OCI-M2 (cell line): ENCODE results near the gene ENHO.

Experiments
- DNase-seq: peaks from one replicate; lab custom pipeline; 2025; ENCODE audit not compliant: unreplicated experiment; lab: John Stamatoyannopoulos, UW

The ENHO gene

GRCh38 chr9:34508463-34508862 lies 14.3 kb downstream of the ENHO start:
- no peak for DNase-seq

- no peak for DNase-seq
These were observed 14.8 kb downstream of the ENHO start for GRCh38 chr9:34507966-34508365.

GRCh38 chr9:34507556-34507955 lies 15.2 kb downstream of the ENHO start:
- DNase-seq: no peak

GRCh38 chr9:34506623-34507022 lies 16.2 kb downstream of the ENHO start:
- no peak for DNase-seq

- no peak for DNase-seq
These were observed 17.2 kb downstream of the ENHO start for GRCh38 chr9:34505370-34506120.

- DNase-seq: no peak
These were observed 19.4 kb downstream of the ENHO start for GRCh38 chr9:34503406-34503805.

GRCh38 chr9:34502891-34503290 lies 19.9 kb downstream of the ENHO start:
- no peak for DNase-seq

- DNase-seq: no peak
These were observed 20.3 kb downstream of the ENHO start for GRCh38 chr9:34502471-34502870.

- no peak for DNase-seq
These were observed 20.8 kb downstream of the ENHO start for GRCh38 chr9:34501889-34502425.

- DNase-seq: no peak
These were observed 21.4 kb downstream of the ENHO start for GRCh38 chr9:34501372-34501771.

GRCh38 chr9:34500623-34501267 lies 22.0 kb downstream of the ENHO start:
- DNase-seq: peak; percentile 19

GRCh38 chr9:34499076-34499475 lies 23.7 kb downstream of the ENHO start:
- no peak for DNase-seq

GRCh38 chr9:34498553-34498952 lies 24.2 kb downstream of the ENHO start:
- DNase-seq: no peak

GRCh38 chr9:34496149-34496712 lies 26.6 kb downstream of the ENHO start:
- no peak for DNase-seq

- peak; percentile 6 for DNase-seq
These were observed 28.7 kb downstream of the ENHO start for GRCh38 chr9:34493972-34494535.

GRCh38 chr9:34492051-34492450 lies 30.7 kb downstream of the ENHO start:
- DNase-seq: no peak

GRCh38 chr9:34491596-34491995 lies 31.2 kb downstream of the ENHO start:
- no peak for DNase-seq

GRCh38 chr9:34490760-34491159 lies 32.0 kb downstream of the ENHO start:
- no peak for DNase-seq

- no peak for DNase-seq
These were observed 32.4 kb downstream of the ENHO start for GRCh38 chr9:34490360-34490759.

GRCh38 chr9:34486572-34486971 lies 36.2 kb downstream of the ENHO start:
- DNase-seq: no peak

GRCh38 chr9:34485822-34486221 lies 37.0 kb downstream of the ENHO start:
- DNase-seq: no peak

GRCh38 chr9:34484678-34485077 lies 38.1 kb downstream of the ENHO start:
- no peak for DNase-seq
